ENCODE data around the gene GNLY. TPM values are rescaled to one million over a fixed set of nuclear protein-coding genes. Genes with fewer than 3 reads are reported as not detected.

Gene GNLY
- total RNA-seq, 1 donor from 2014 or later, result not detected

GRCh38 chr2:85740193-85740592 is 46.0 kb downstream of the GNLY start:
- no peak overlapping the region for H3K27ac ChIP-seq (ENCODE audit: low read depth, low read length)
- H3K36me3 ChIP-seq (ENCODE audit: insufficient read depth, low read length), result no peaks in the 10 kb centered on the region
- H3K27me3 ChIP-seq (ENCODE audit: insufficient read depth, low read length), result no peaks in the 10 kb centered on the region
- no peak overlapping the region for H3K4me3 ChIP-seq (ENCODE audit: insufficient read depth, low read depth, low read length)
- DNase-seq (ENCODE audit: low read depth) (no peak), FAIRE-seq (no peak)
- H3K4me1 ChIP-seq (ENCODE audit: insufficient read depth, low read length), result peaks cover 41% of the 10 kb centered on the region
- Mint-ChIP-seq H3K9me3 (ENCODE audit: unreplicated experiment) (peaks cover 9% of the 10 kb centered on the region), H3K27me3 (ENCODE audit: low read depth, unreplicated experiment) (peaks cover 47% of the 10 kb centered on the region), H3K36me3 (ENCODE audit: low read depth, unreplicated experiment) (peaks cover 1% of the 10 kb centered on the region), H3K4me1 (ENCODE audit: low read depth, unreplicated experiment) (peaks cover 29% of the 10 kb centered on the region), H3K27ac (ENCODE audit: unreplicated experiment) (no peak overlapping the region), H3K4me3 (ENCODE audit: unreplicated experiment) (no peak overlapping the region)
- H2AFZ ChIP-seq (ENCODE audit: low read depth, low read length), result no peak overlapping the region
- no peaks in the 10 kb centered on the region for H3K9me3 ChIP-seq (ENCODE audit: insufficient read depth, low read depth, low read length)
- no peak overlapping the region for H3K9ac ChIP-seq (ENCODE audit: low read length)
- no peak for TF ChIP-seq EZH2 (IDR thresholded peaks at IDR 0.05; ENCODE audit: insufficient read depth, low read length)
- TF ChIP-seq CTCF (IDR thresholded peaks at IDR 0.05; ENCODE audit: insufficient read depth, low read depth, low read length), result no peak
- H3K4me2 ChIP-seq (ENCODE audit: low read length), result no peak overlapping the region
- H4K20me1 ChIP-seq (ENCODE audit: insufficient read depth, low read length), result no peaks in the 10 kb centered on the region
- H3K79me2 ChIP-seq (ENCODE audit: insufficient read depth, low read length), result no peaks in the 10 kb centered on the region

- H3K9ac ChIP-seq (ENCODE audit: low read length), result peak overlapping the region; percentile 72
- H3K27me3 Mint-ChIP-seq (ENCODE audit: low read depth, unreplicated experiment), result peaks cover 52% of the 10 kb centered on the region
- DNase-seq (ENCODE audit: low read depth) (no peak), FAIRE-seq (no peak)
- peak overlapping the region; percentile 81 for H3K27ac ChIP-seq (ENCODE audit: low read depth, low read length)
- no peaks in the 10 kb centered on the region for H4K20me1 ChIP-seq (ENCODE audit: insufficient read depth, low read length)
- no peak for TF ChIP-seq CTCF (IDR thresholded peaks at IDR 0.05; ENCODE audit: insufficient read depth, low read depth, low read length)
- TF ChIP-seq EZH2 (IDR thresholded peaks at IDR 0.05; ENCODE audit: insufficient read depth, low read length), result no peak
- peaks cover 45% of the 10 kb centered on the region for H3K4me1 ChIP-seq (ENCODE audit: insufficient read depth, low read length)
- peaks cover 32% of the 10 kb centered on the region for H3K4me1 Mint-ChIP-seq (ENCODE audit: low read depth, unreplicated experiment)
- H3K36me3 Mint-ChIP-seq (ENCODE audit: low read depth, unreplicated experiment), result peaks cover 1% of the 10 kb centered on the region
- no peaks in the 10 kb centered on the region for H3K36me3 ChIP-seq (ENCODE audit: insufficient read depth, low read length)
- H2AFZ ChIP-seq (ENCODE audit: low read depth, low read length), result peak overlapping the region; percentile 59
- H3K27ac Mint-ChIP-seq (ENCODE audit: unreplicated experiment), result no peak overlapping the region
- no peaks in the 10 kb centered on the region for H3K79me2 ChIP-seq (ENCODE audit: insufficient read depth, low read length)
- H3K27me3 ChIP-seq (ENCODE audit: insufficient read depth, low read length), result no peaks in the 10 kb centered on the region
- peaks cover 9% of the 10 kb centered on the region for H3K9me3 Mint-ChIP-seq (ENCODE audit: unreplicated experiment)
- no peak overlapping the region for H3K4me3 ChIP-seq (ENCODE audit: insufficient read depth, low read depth, low read length)
- no peaks in the 10 kb centered on the region for H3K9me3 ChIP-seq (ENCODE audit: insufficient read depth, low read depth, low read length)
- H3K4me2 ChIP-seq (ENCODE audit: low read length), result peak overlapping the region; percentile 82
- H3K4me3 Mint-ChIP-seq (ENCODE audit: unreplicated experiment), result no peak overlapping the region
These were observed 47.2 kb downstream of the GNLY start for GRCh38 chr2:85741211-85741832.

GRCh38 chr2:85741833-85742455 is 47.8 kb downstream of the GNLY start:
- H3K9me3 Mint-ChIP-seq (ENCODE audit: unreplicated experiment), result peaks cover 9% of the 10 kb centered on the region
- TF ChIP-seq CTCF (IDR thresholded peaks at IDR 0.05; ENCODE audit: insufficient read depth, low read depth, low read length) (no peak), EZH2 (IDR thresholded peaks at IDR 0.05; ENCODE audit: insufficient read depth, low read length) (no peak)
- Histone ChIP-seq H3K27ac (ENCODE audit: low read depth, low read length) (peak overlapping the region; percentile 81), H3K4me2 (ENCODE audit: low read length) (peak overlapping the region; percentile 82), H3K4me1 (ENCODE audit: insufficient read depth, low read length) (peaks cover 45% of the 10 kb centered on the region), H3K79me2 (ENCODE audit: insufficient read depth, low read length) (no peaks in the 10 kb centered on the region), H3K9me3 (ENCODE audit: insufficient read depth, low read depth, low read length) (no peaks in the 10 kb centered on the region), H3K4me3 (ENCODE audit: insufficient read depth, low read depth, low read length) (peak overlapping the region; percentile 34), H4K20me1 (ENCODE audit: insufficient read depth, low read length) (no peaks in the 10 kb centered on the region), H3K36me3 (ENCODE audit: insufficient read depth, low read length) (no peaks in the 10 kb centered on the region), H3K9ac (ENCODE audit: low read length) (peak overlapping the region; percentile 72), H2AFZ (ENCODE audit: low read depth, low read length) (peak overlapping the region; percentile 59), H3K27me3 (ENCODE audit: insufficient read depth, low read length) (no peaks in the 10 kb centered on the region)
- peaks cover 1% of the 10 kb centered on the region for H3K36me3 Mint-ChIP-seq (ENCODE audit: low read depth, unreplicated experiment)
- DNase-seq (ENCODE audit: low read depth) (peak; percentile 93), FAIRE-seq (no peak)
- H3K4me1 Mint-ChIP-seq (ENCODE audit: low read depth, unreplicated experiment), result peaks cover 32% of the 10 kb centered on the region
- H3K27ac Mint-ChIP-seq (ENCODE audit: unreplicated experiment), result peak overlapping the region; percentile 38
- H3K4me3 Mint-ChIP-seq (ENCODE audit: unreplicated experiment), result no peak overlapping the region
- peaks cover 56% of the 10 kb centered on the region for H3K27me3 Mint-ChIP-seq (ENCODE audit: low read depth, unreplicated experiment)

Data from astrocyte (in vitro differentiated cells and primary cell).